ENCODE measurements around the gene PAPLN. TPM values are rescaled to one million over a fixed set of nuclear protein-coding genes. Genes with fewer than 3 reads are reported as not detected.

PAPLN gene
- total RNA-seq, 1 experiment from 2014 or later = not detected

- BruUV-seq (replicated peaks) = no TSS peak
- no peak overlapping the region for H3K27ac ChIP-seq
- ChIA-PET POLR2A (ENCODE audit: unreplicated experiment) (interaction anchor here (0.6 kb wide), 1 partner anchor 555 kb away, joined by 5 read pairs; no protein-coding TSS in a partner anchor), CTCF (no interaction called here)
- intact Hi-C loops (cut with micrococcal nuclease; ENCODE audit: unreplicated experiment) = no loop called here
- H3K9me3 ChIP-seq (ENCODE audit: insufficient read depth, low read depth) = no peaks in the 10 kb centered on the region
- no peaks in the 10 kb centered on the region for H3K79me2 ChIP-seq (ENCODE audit: low read depth)
- peaks cover 15% of the 10 kb centered on the region; the same call in 1 of the 2 replicates for H3F3A ChIP-seq (ENCODE audit: insufficient read depth, low read depth)
- peak overlapping the region; percentile 22; the same call in 1 of the 2 replicates for H3K4me2 ChIP-seq
- no peaks in the 10 kb centered on the region for H3K36me3 ChIP-seq (ENCODE audit: low read depth)
- H3K27me3 ChIP-seq (ENCODE audit: insufficient read depth, low read depth) = peaks cover 37% of the 10 kb centered on the region; the same call in 1 of the 2 replicates
- H3K9me2 ChIP-seq (ENCODE audit: insufficient read depth) = no peaks in the 10 kb centered on the region
- no peak overlapping the region for H2AFZ ChIP-seq
- H4K20me1 ChIP-seq (ENCODE audit: insufficient read depth) = no peaks in the 10 kb centered on the region
- DNase-seq = no peak
- TF ChIP-seq CTCF (conservative IDR thresholded peaks at IDR 0.05) (no peak), EZH2 (IDR thresholded peaks at IDR 0.05; ENCODE audit: low read depth) (no peak)
- peaks cover 4% of the 10 kb centered on the region; the same call in 1 of the 2 replicates for H3K4me1 ChIP-seq (replicated peaks; ENCODE audit: insufficient read depth)
- no peak overlapping the region for H3K4me3 ChIP-seq
Measured at GRCh38 chr14:73238941-73239340, 1.6 kb downstream of the PAPLN start.

- Histone ChIP-seq H3K4me2 (no peak overlapping the region), H3K4me3 (no peak overlapping the region), H3K9me3 (ENCODE audit: insufficient read depth, low read depth) (no peaks in the 10 kb centered on the region), H3K27me3 (ENCODE audit: insufficient read depth, low read depth) (peaks cover 35% of the 10 kb centered on the region; the same call in 1 of the 2 replicates), H3K4me1 (replicated peaks; ENCODE audit: insufficient read depth) (peaks cover 4% of the 10 kb centered on the region; the same call in 1 of the 2 replicates), H4K20me1 (ENCODE audit: insufficient read depth) (no peaks in the 10 kb centered on the region), H3K79me2 (ENCODE audit: low read depth) (no peaks in the 10 kb centered on the region), H2AFZ (no peak overlapping the region), H3K9me2 (ENCODE audit: insufficient read depth) (no peaks in the 10 kb centered on the region), H3F3A (ENCODE audit: insufficient read depth, low read depth) (peaks cover 15% of the 10 kb centered on the region; the same call in 1 of the 2 replicates), H3K36me3 (ENCODE audit: low read depth) (no peaks in the 10 kb centered on the region), H3K27ac (no peak overlapping the region)
- ChIA-PET CTCF (no interaction called here), POLR2A (ENCODE audit: unreplicated experiment) (interaction anchor here (0.6 kb wide), 1 partner anchor 554 kb away, joined by 5 read pairs; no protein-coding TSS in a partner anchor)
- no peak for DNase-seq
- no TSS peak for BruUV-seq (replicated peaks)
- TF ChIP-seq CTCF (conservative IDR thresholded peaks at IDR 0.05) (no peak), EZH2 (IDR thresholded peaks at IDR 0.05; ENCODE audit: low read depth) (no peak)
- intact Hi-C loops (cut with micrococcal nuclease; ENCODE audit: unreplicated experiment) = no loop called here
Measured at GRCh38 chr14:73239393-73240241, 2.3 kb downstream of the PAPLN start.

GRCh38 chr14:73240816-73241480, 3.6 kb downstream of the PAPLN start:
- Histone ChIP-seq H3K4me2 (no peak overlapping the region), H4K20me1 (ENCODE audit: insufficient read depth) (no peaks in the 10 kb centered on the region), H3F3A (ENCODE audit: insufficient read depth, low read depth) (peaks cover 7% of the 10 kb centered on the region; the same call in 1 of the 2 replicates), H3K4me1 (replicated peaks; ENCODE audit: insufficient read depth) (peaks cover 4% of the 10 kb centered on the region; the same call in 1 of the 2 replicates), H3K36me3 (ENCODE audit: low read depth) (no peaks in the 10 kb centered on the region), H3K9me2 (ENCODE audit: insufficient read depth) (no peaks in the 10 kb centered on the region), H3K4me3 (no peak overlapping the region), H2AFZ (no peak overlapping the region), H3K79me2 (ENCODE audit: low read depth) (no peaks in the 10 kb centered on the region), H3K9me3 (ENCODE audit: insufficient read depth, low read depth) (no peaks in the 10 kb centered on the region), H3K27me3 (ENCODE audit: insufficient read depth, low read depth) (peaks cover 24% of the 10 kb centered on the region; the same call in 1 of the 2 replicates), H3K27ac (no peak overlapping the region)
- ChIA-PET CTCF (no interaction called here), POLR2A (ENCODE audit: unreplicated experiment) (no interaction called here)
- BruUV-seq (replicated peaks) = no TSS peak
- intact Hi-C loops (cut with micrococcal nuclease; ENCODE audit: unreplicated experiment) = no loop called here
- TF ChIP-seq CTCF (conservative IDR thresholded peaks at IDR 0.05) (no peak), EZH2 (IDR thresholded peaks at IDR 0.05; ENCODE audit: low read depth) (no peak)
- DNase-seq = no peak

All from PC-9 (cell line).